NCI-H1417 treated with DMSO at 0.1 percent for 48 hours (cell line): ENCODE measurements around the gene THBS2.
A peak's percentile ranks its signal among the peaks of the same experiment; 100 is the strongest.
"Not testable (repeated sequence)": the region's sequence is repeated elsewhere in the genome, so short reads cannot be mapped to it uniquely, and the experiment has no call there.

Experiments used
- DNase-seq: peaks from one replicate; lab custom pipeline; 2025; lab: John Stamatoyannopoulos, UW

The THBS2 gene

GRCh38 chr6:169208011-169208410 is 45.6 kb downstream of the THBS2 start:
- DNase-seq, result no peak

- no peak for DNase-seq
Observed at GRCh38 chr6:169207482-169207881, 46.2 kb downstream of the THBS2 start.

GRCh38 chr6:169205176-169206160 is 48.2 kb downstream of the THBS2 start:
- no peak for DNase-seq

GRCh38 chr6:169204167-169204566 is 49.5 kb downstream of the THBS2 start:
- no peak for DNase-seq

GRCh38 chr6:169201985-169202384 is 51.7 kb downstream of the THBS2 start:
- DNase-seq, result no peak

GRCh38 chr6:169200893-169201514 is 52.6 kb downstream of the THBS2 start:
- DNase-seq, result no peak

GRCh38 chr6:169199625-169200335 is 53.9 kb downstream of the THBS2 start:
- DNase-seq, result no peak

- no peak for DNase-seq
Observed at GRCh38 chr6:169198885-169199284, 54.8 kb downstream of the THBS2 start.

- DNase-seq, result not testable (repeated sequence)
Observed at GRCh38 chr6:169197929-169198328, 55.7 kb downstream of the THBS2 start.

GRCh38 chr6:169196279-169196678 is 57.4 kb downstream of the THBS2 start:
- not testable (repeated sequence) for DNase-seq

- no peak for DNase-seq
Observed at GRCh38 chr6:169194737-169195136, 58.9 kb downstream of the THBS2 start.

GRCh38 chr6:169190970-169191369 is 62.7 kb downstream of the THBS2 start:
- DNase-seq, result no peak

- DNase-seq, result no peak
Observed at GRCh38 chr6:169190144-169190584, 63.5 kb downstream of the THBS2 start.

- DNase-seq, result no peak
Observed at GRCh38 chr6:169189686-169190085, 64.0 kb downstream of the THBS2 start.

- peak; percentile 68 for DNase-seq
Observed at GRCh38 chr6:169189182-169189581, 64.5 kb downstream of the THBS2 start.

- DNase-seq, result no peak
Observed at GRCh38 chr6:169188475-169188874, 65.2 kb downstream of the THBS2 start.

- no peak for DNase-seq
Observed at GRCh38 chr6:169188051-169188470, 65.6 kb downstream of the THBS2 start.

GRCh38 chr6:169186496-169187169 is 67.0 kb downstream of the THBS2 start:
- no peak for DNase-seq

GRCh38 chr6:169185692-169186485 is 67.8 kb downstream of the THBS2 start:
- DNase-seq, result no peak

GRCh38 chr6:169185011-169185521 is 68.6 kb downstream of the THBS2 start:
- DNase-seq, result no peak

- no peak for DNase-seq
Observed at GRCh38 chr6:169184419-169184818, 69.2 kb downstream of the THBS2 start.
